B cell (primary cell): ENCODE data around the gene STN1. TPM values are rescaled to one million over a fixed set of nuclear protein-coding genes. Genes with fewer than 3 reads are reported as not detected.

Experiments
- ATAC-seq: fragments of 200-7000 bp; cut with Tn5 transposase; one replicate; pipeline ENCODE4 v1.10.0; 2021; ENCODE audit warnings: low read depth, mild to moderate bottlenecking, moderate number of reproducible peaks, moderate library complexity
- CTCF ChIA-PET: fragments of 350-600 bp; sonication (Branson Sonifier 250); formaldehyde crosslinking; loops from one replicate; lab custom pipeline; 2021; ENCODE audit warnings: antibody characterized with exemption, inconsistent platforms; lab: Charles Lee
- POLR2A ChIA-PET: fragments of 350-600 bp; sonication (Branson Sonifier 250); formaldehyde crosslinking; loops from one replicate; lab custom pipeline; 2021; ENCODE audit warnings: antibody characterized with exemption; lab: Charles Lee
- DNase-seq: peaks from one replicate; pipeline ENCODE4 v3.0.0; 2013
- H2AFZ ChIP-seq: 2 replicates; pipeline ENCODE4 v1.6.1; 2012; ENCODE audit warnings: mild to moderate bottlenecking, low read depth, low read length; ENCODE audit not compliant: insufficient read depth, poor library complexity, severe bottlenecking
- H3K27ac ChIP-seq, 2 donors: 1 replicate in 1 of 2; 2 replicates in 1 of 2; pipeline ENCODE4 v1.5.1; 2012 to 2013; ENCODE audit warnings: low read length in 2 of 2, mild to moderate bottlenecking in 2 of 2, moderate library complexity in 1 of 2
- H3K27me3 ChIP-seq, 4 experiments: fragments of 200-600 bp in 1 of 4; sonication (generic) in 1 of 4; replicated peaks in 1 of 4; 1 replicate in 2 of 4; 2 replicates in 2 of 4; pipeline versions ENCODE4 v1.6.1 to v1.7.0; 2013 to 2016; ENCODE audit warnings: low read length in 3 of 4, mild to moderate bottlenecking in 2 of 4, mixed read lengths in 1 of 4, moderate library complexity in 1 of 4; ENCODE audit not compliant: insufficient read depth in 4 of 4, control insufficient read depth in 3 of 4; ENCODE audit errors: control extremely low read depth in 1 of 4
- H3K36me3 ChIP-seq, 2 experiments: replicated peaks in 1 of 2; 1 replicate in 1 of 2; 2 replicates in 1 of 2; pipeline versions ENCODE4 v1.6.1 to v1.7.1; 2013; ENCODE audit warnings: low read length in 1 of 2; ENCODE audit not compliant: insufficient read depth in 2 of 2, control insufficient read depth in 1 of 2; ENCODE audit errors: control extremely low read depth in 1 of 2, extremely low read depth in 1 of 2
- H3K4me1 ChIP-seq, 2 donors: fragments of 200-600 bp in 1 of 2; sonication (generic) in 1 of 2; 1 replicate in 1 of 2; 2 replicates in 1 of 2; pipeline versions ENCODE4 v1.5.1 to v1.6.1; 2013 to 2017; ENCODE audit warnings: low read length in 2 of 2; ENCODE audit not compliant: control insufficient read depth in 2 of 2, insufficient read depth in 2 of 2
- H3K4me2 ChIP-seq: replicated peaks from 2 replicates; pipeline ENCODE3; 2012; ENCODE audit warnings: mild to moderate bottlenecking, low read depth, low read length; ENCODE audit not compliant: poor library complexity, severe bottlenecking
- H3K4me3 ChIP-seq, 5 experiments: fragments of 200-600 bp in 1 of 5; sonication (generic) in 1 of 5; 1 replicate in 3 of 5; 2 replicates in 2 of 5; pipeline versions ENCODE4 v1.5.1 to v1.7.0; 2011 to 2016; ENCODE audit warnings: low read length in 4 of 5, mild to moderate bottlenecking in 4 of 5, low read depth in 2 of 5, control low read depth in 1 of 5, moderate library complexity in 1 of 5; ENCODE audit not compliant: insufficient read depth in 1 of 5; ENCODE audit errors: control extremely low read depth in 1 of 5, extremely low read depth in 1 of 5
- H3K79me2 ChIP-seq: fragments of 200-600 bp; sonication (generic); one replicate; pipeline ENCODE4 v1.6.0; 2016; ENCODE audit warnings: low read length; ENCODE audit not compliant: control insufficient read depth, insufficient read depth
- H3K9ac ChIP-seq: fragments of 200-600 bp; sonication (generic); 2 replicates; pipeline ENCODE4 v1.6.1; 2017; ENCODE audit warnings: mild to moderate bottlenecking, low read length, moderate library complexity
- H3K9me3 ChIP-seq, 3 donors: one replicate each; pipeline versions ENCODE4 v1.6.1 to v1.7.1; 2013; ENCODE audit warnings: low read length in 2 of 3; ENCODE audit not compliant: control insufficient read depth in 2 of 3, insufficient read depth in 1 of 3; ENCODE audit errors: control extremely low read depth in 1 of 3
- H4K20me1 ChIP-seq: 2 replicates; pipeline ENCODE4 v1.6.0; 2012; ENCODE audit warnings: mild to moderate bottlenecking, low read length; ENCODE audit not compliant: insufficient read depth, control insufficient read depth, poor library complexity, severe bottlenecking
- H3K27ac Mint-ChIP-seq: one replicate; pipeline ENCODE4 v1.8.0; 2021; ENCODE audit warnings: mixed read lengths
- H3K27me3 Mint-ChIP-seq: one replicate; pipeline ENCODE4 v1.8.0; 2021; ENCODE audit warnings: mixed read lengths
- H3K4me1 Mint-ChIP-seq: one replicate; pipeline ENCODE4 v1.8.0; 2021; ENCODE audit warnings: mixed read lengths
- H3K4me3 Mint-ChIP-seq: one replicate; pipeline ENCODE4 v1.8.0; 2021; ENCODE audit warnings: mixed read lengths
- H3K9me3 Mint-ChIP-seq: one replicate; pipeline ENCODE4 v1.8.0; 2022; ENCODE audit warnings: mixed read lengths; ENCODE audit not compliant: insufficient read depth
- CTCF ChIP-seq: fragments of 200-600 bp; IDR thresholded peaks from one replicate; pipeline ENCODE4 v1.8.0; 2022; ENCODE audit warnings: antibody characterized with exemption, mild to moderate bottlenecking
- EZH2 ChIP-seq: IDR thresholded peaks from 2 replicates; pipeline ENCODE4 v1.6.1; 2012; ENCODE audit warnings: borderline replicate concordance, low read depth, mild to moderate bottlenecking, moderate library complexity, low read length; ENCODE audit not compliant: insufficient read depth, poor library complexity, severe bottlenecking
- WGBS: methylation state at CpG from one replicate; pipeline ENCODE4 v1.1.5; 2013; ENCODE audit warnings: missing lambda C conversion rate; ENCODE audit not compliant: insufficient coverage; 5-methylcytosine and 5-hydroxymethylcytosine counted together
- intact Hi-C: fragments of 100-400 bp; cut with micrococcal nuclease; formaldehyde crosslinking; loops from one replicate; pipeline ENCODE4 v1.10.0; 2022
- polyA plus RNA-seq: library from polyadenylated mRNA; depleted of rRNA; stranded (reverse); fragments of >200 nt; gene quantifications from 2 replicates; pipeline ENCODE4 v1.2.3, GENCODE V29; 2012
- total RNA-seq, 2 donors: library from RNA; stranded (reverse); fragments of 120-200 nt in 1 of 2; gene quantifications; 1 replicate in 1 of 2; 2 replicates in 1 of 2; pipeline versions ENCODE4 v1.2.3 to v1.2.4, GENCODE V29; 2013 to 2022

STN1 gene
- total and polyA plus RNA-seq, 2 donors (not counting 1 experiment from before 2014, with no cell fraction given) = 16.3 to 24.5 TPM

- no peak for TF ChIP-seq CTCF
- TF ChIP-seq EZH2 = no peak
- no peaks in the 10 kb centered on the region for H3K36me3 ChIP-seq
- H3K27ac Mint-ChIP-seq = peak within 1 kb of the TSS; percentile 86
- DNase-seq (peak; percentile 94), ATAC-seq (peak; percentile 87)
- WGBS = under 1% methylated on average over 92 of the region's 92 CpGs
- H3K4me2 ChIP-seq = peak within 1 kb of the TSS; percentile 92
- peaks cover 21 to 25% of the 10 kb centered on the region in 2 donors for H3K4me1 ChIP-seq
- peaks cover 43% of the 10 kb centered on the region for H3K79me2 ChIP-seq
- no peaks in the 10 kb centered on the region for H3K27me3 ChIP-seq
- no peaks in the 10 kb centered on the region for H4K20me1 ChIP-seq
- H3K4me3 Mint-ChIP-seq = peak within 1 kb of the TSS; percentile 97
- H3K4me3 ChIP-seq = peak within 1 kb of the TSS; percentile 88 to 99 (median 95)
- peaks cover 0 to 4% (median 0%) of the 10 kb centered on the region in 3 donors for H3K9me3 ChIP-seq
- peak within 1 kb of the TSS; percentile 81 to 88 for H3K27ac ChIP-seq
- ChIA-PET POLR2A (interaction anchor here (2.3 kb wide), 1 partner anchor 155 kb away, joined by 12 read pairs; the partner anchor contains the start of gene SFR1), CTCF (interaction anchor here (1.6 kb wide), 1 partner anchor 155 kb away, joined by 14 read pairs; the partner anchor contains the start of gene SFR1)
- intact Hi-C loops = loop anchor here (1.0 to 5.0 kb wide), 4 partner anchors 49 to 370 kb away; partner anchors contain the start of genes GSTO2, ITPRIP and STN1
- H3K9me3 Mint-ChIP-seq = no peaks in the 10 kb centered on the region
- H3K4me1 Mint-ChIP-seq = peaks cover 32% of the 10 kb centered on the region
- H2AFZ ChIP-seq = peak within 1 kb of the TSS; percentile 99
- H3K27me3 Mint-ChIP-seq = no peaks in the 10 kb centered on the region
- peak within 1 kb of the TSS; percentile 93 for H3K9ac ChIP-seq
Measured at GRCh38 chr10:103966671-103967447, 48.9 kb upstream of the STN1 start, which contains the start of gene SLK. SLK (plus strand) TSS chr10:103967140; CDS start chr10:103967746, 606 bp downstream.

- no peak overlapping the region for H3K27ac Mint-ChIP-seq
- no peaks in the 10 kb centered on the region for H3K9me3 ChIP-seq
Measured at GRCh38 chr10:103960103-103960502, 42.1 kb upstream of the STN1 start.

More at GRCh38 chr10:103960103-103960502, 42.1 kb upstream of the STN1 start:
- Mint-ChIP-seq H3K4me1 (no peaks in the 10 kb centered on the region), H3K27me3 (peaks cover 15% of the 10 kb centered on the region), H3K4me3 (no peak overlapping the region), H3K9me3 (no peaks in the 10 kb centered on the region)
- no peaks in the 10 kb centered on the region for H3K4me1 ChIP-seq
- H3K4me3 ChIP-seq = no peak overlapping the region
- POLR2A ChIA-PET = no interaction called here
- 100% methylated on average over 1 of the region's 3 CpGs for WGBS
- no peaks in the 10 kb centered on the region for H3K79me2 ChIP-seq
- no peaks in the 10 kb centered on the region for H4K20me1 ChIP-seq
- no peaks in the 10 kb centered on the region for H3K36me3 ChIP-seq
- DNase-seq (no peak), ATAC-seq (no peak)
- CTCF ChIA-PET = no interaction called here
- no peak overlapping the region for H2AFZ ChIP-seq
- intact Hi-C loops = no loop called here
- no peak overlapping the region for H3K4me2 ChIP-seq
- H3K27ac ChIP-seq = no peak overlapping the region
- H3K27me3 ChIP-seq = no peaks in the 10 kb centered on the region
- TF ChIP-seq CTCF = no peak
- TF ChIP-seq EZH2 = no peak
- H3K9ac ChIP-seq = no peak overlapping the region
